ENCODE measurements around the gene KIF24.

- TF ChIP-seq GATA2 (IDR thresholded peaks at IDR 0.05; ENCODE audit: low read depth, low read length) (no peak), GATA3 (IDR thresholded peaks at IDR 0.05; ENCODE audit: low read depth, low read length) (no peak)
Measured at GRCh38 chr9:34335376-34335775, 6.3 kb upstream of the KIF24 start.

Measured in SH-SY5Y (cell line).